ENCODE results near the gene GPRIN2.
"Not testable (repeated sequence)": the region's sequence is repeated elsewhere in the genome, so short reads cannot be mapped to it uniquely, and the experiment has no call there.

GRCh38 chr10:46600516-46600915 is 44.1 kb upstream of the GPRIN2 start:
- TF ChIP-seq CTCF, POLR2A (IDR thresholded peaks at IDR 0.05): not testable (repeated sequence)

All from testis (tissue), 2 donors.